HepG2 (cell line): ENCODE results near the gene MBL2. TPM values are rescaled to one million over a fixed set of nuclear protein-coding genes. Genes with fewer than 3 reads are reported as not detected.

Source experiments
- BRCA1 ChIP-seq: sonication (generic); formaldehyde crosslinking; IDR thresholded peaks from 2 replicates; pipeline ENCODE4 v1.4.0; 2020; ENCODE audit warnings: missing genetic modification reagents
- CENPT ChIP-seq: sonication (generic); formaldehyde crosslinking; IDR thresholded peaks from 2 replicates; pipeline ENCODE4 v1.8.0; 2022; ENCODE audit warnings: low read depth, mild to moderate bottlenecking, moderate library complexity, missing genetic modification reagents
- EHMT2 ChIP-seq: fragments of 200-600 bp; sonication (generic); IDR thresholded peaks from 2 replicates; pipeline ENCODE4 v1.7.0; 2017; ENCODE audit warnings: antibody characterized with exemption, low read depth, low read length, borderline replicate concordance
- MAZ ChIP-seq, 2 experiments: sonication (generic) in 1 of 2; formaldehyde crosslinking in 1 of 2; IDR thresholded peaks; 2 replicates each; pipeline versions ENCODE4 v1.5.0 to v1.6.1; 2012 to 2020; ENCODE audit warnings: low read depth in 2 of 2, mild to moderate bottlenecking in 2 of 2, borderline replicate concordance in 1 of 2, improper control_type of control experiment in 1 of 2, low read length in 1 of 2, missing genetic modification reagents in 1 of 2, moderate library complexity in 1 of 2
- MEIS2 ChIP-seq: sonication (generic); formaldehyde crosslinking; IDR thresholded peaks from 2 replicates; pipeline ENCODE4 v1.9.0; 2021; ENCODE audit warnings: mild to moderate bottlenecking, missing genetic modification reagents
- NR2C2 ChIP-seq: sonication (generic); formaldehyde crosslinking; IDR thresholded peaks from 2 replicates; pipeline ENCODE4 v1.4.0; 2020; ENCODE audit warnings: missing genetic modification reagents, mild to moderate bottlenecking, moderate library complexity, borderline replicate concordance
- NR3C1 ChIP-seq: sonication (generic); formaldehyde crosslinking; IDR thresholded peaks from 2 replicates; pipeline ENCODE4 v1.4.0; 2020; ENCODE audit warnings: missing genetic modification reagents
- PITX1 ChIP-seq: sonication (generic); formaldehyde crosslinking; IDR thresholded peaks from 2 replicates; pipeline ENCODE4 v1.5.1; 2020; ENCODE audit warnings: mild to moderate bottlenecking, missing genetic modification reagents
- PPARG ChIP-seq: conservative IDR thresholded peaks from 2 replicates; pipeline ENCODE4 v1.6.1; 2016; ENCODE audit warnings: missing biosample characterization, missing genetic modification reagents
- TCF7L2 ChIP-seq: IDR thresholded peaks from 2 replicates; pipeline ENCODE4 v1.6.1; 2011; ENCODE audit warnings: mild to moderate bottlenecking, low read depth, low read length, moderate library complexity
- TRIM24 ChIP-seq: sonication (generic); formaldehyde crosslinking; IDR thresholded peaks from 2 replicates; pipeline ENCODE4 v1.8.0; 2022; ENCODE audit warnings: mild to moderate bottlenecking, missing genetic modification reagents
- ZNF101 ChIP-seq: sonication (generic); formaldehyde crosslinking; IDR thresholded peaks from 2 replicates; pipeline ENCODE4 v1.4.0; 2020; ENCODE audit warnings: mild to moderate bottlenecking, low read depth, missing genetic modification reagents, borderline replicate concordance
- ZNF337 ChIP-seq: sonication (generic); formaldehyde crosslinking; IDR thresholded peaks from 2 replicates; pipeline ENCODE4 v1.5.1; 2020; ENCODE audit warnings: missing genetic modification reagents, low read depth, mild to moderate bottlenecking, borderline replicate concordance
- ZNF460 ChIP-seq: sonication (generic); formaldehyde crosslinking; IDR thresholded peaks from 2 replicates; pipeline ENCODE4 v1.5.1; 2020; ENCODE audit warnings: missing genetic modification reagents, mild to moderate bottlenecking, borderline replicate concordance
- ZNF788 ChIP-seq: sonication (generic); formaldehyde crosslinking; IDR thresholded peaks from 2 replicates; pipeline ENCODE4 v1.5.0; 2020; ENCODE audit warnings: mild to moderate bottlenecking, missing genetic modification reagents, borderline replicate concordance
- polyA plus RNA-seq, 8 experiments: library from polyadenylated mRNA; depleted of rRNA in 3 of 8; stranded (reverse) in 7 of 8; unstranded in 1 of 8; fragments of >200 nt; fragmentation: Illumina TruSeq in 4 of 8; extraction: Trizol in 4 of 8; gene quantifications; 2 replicates each; pipeline versions ENCODE4 v1.2.1 to v1.2.3, GENCODE V29; 2011 to 2016; ENCODE audit warnings: low read depth in 4 of 8, missing spikeins in 1 of 8, mixed read lengths in 1 of 8; ENCODE audit not compliant: insufficient read depth in 1 of 8
- total RNA-seq, 5 experiments: library from RNA; depleted of rRNA; stranded (reverse); fragments of >200 nt; fragmentation: Illumina TruSeq; extraction: Trizol; gene quantifications; 2 replicates each; pipeline ENCODE4 v1.2.3, GENCODE V29; 2016; ENCODE audit warnings: low read depth in 1 of 5
- TF ChIP-seq, protein P1 (sequence below): sonication (generic); formaldehyde crosslinking; IDR thresholded peaks from 2 replicates; pipeline ENCODE4 v1.4.0; 2020; ENCODE audit warnings: low read depth, mild to moderate bottlenecking, missing genetic modification reagents
- TF ChIP-seq, protein P2 (sequence below): IDR thresholded peaks from 2 replicates; pipeline ENCODE4 v1.6.1; 2016; ENCODE audit warnings: missing compliant biosample characterization, missing genetic modification reagents, borderline replicate concordance
- TF ChIP-seq, protein P3 (sequence below): sonication (generic); formaldehyde crosslinking; IDR thresholded peaks from 2 replicates; pipeline ENCODE4 v1.4.0; 2020; ENCODE audit warnings: missing genetic modification reagents, borderline replicate concordance
- TF ChIP-seq, protein P4 (sequence below): sonication (generic); formaldehyde crosslinking; IDR thresholded peaks from 2 replicates; pipeline ENCODE4 v1.4.0; 2020; ENCODE audit warnings: missing genetic modification reagents, borderline replicate concordance
- TF ChIP-seq, protein P5 (sequence below), 2 experiments: fragments of 450-650 bp in 1 of 2; sonication (generic) in 1 of 2; formaldehyde crosslinking; IDR thresholded peaks; 2 replicates each; pipeline versions ENCODE4 v1.5.0 to v1.8.0; 2020 to 2022; ENCODE audit warnings: mild to moderate bottlenecking in 1 of 2, missing genetic modification reagents in 1 of 2

MBL2 gene
- total and polyA plus RNA-seq, 2 of the 13 experiments (the other 11 are each of a cell fraction or from before 2014, with no cell fraction given), result 9.6 to 16.2 TPM

DNA sequence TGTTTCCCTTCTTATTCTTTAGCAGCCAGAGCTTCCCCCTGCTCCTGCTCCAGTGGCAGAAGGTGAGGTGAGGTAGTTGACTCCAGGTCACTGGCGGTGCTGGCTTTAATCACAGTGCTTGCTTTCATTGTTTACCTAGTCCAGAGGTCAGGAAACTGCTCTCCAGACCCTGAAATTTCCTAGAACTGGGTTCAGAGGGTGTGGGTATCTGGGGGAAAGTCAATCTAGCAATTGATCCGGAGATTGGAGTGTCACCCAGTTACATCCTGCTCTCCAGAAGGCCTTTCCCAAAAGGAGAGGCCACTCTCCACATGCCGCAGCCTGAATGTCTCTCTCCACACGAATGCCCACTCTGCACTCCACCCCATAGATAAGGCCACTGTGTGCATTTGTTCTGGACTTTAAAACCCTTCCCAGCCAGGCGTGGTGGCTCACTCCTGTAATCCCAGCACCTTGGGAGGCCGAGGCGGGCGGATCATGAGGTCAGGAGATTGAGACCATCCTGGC lies 2.1 kb upstream of the MBL2 start (continued):
- TF ChIP-seq, protein P1, sequence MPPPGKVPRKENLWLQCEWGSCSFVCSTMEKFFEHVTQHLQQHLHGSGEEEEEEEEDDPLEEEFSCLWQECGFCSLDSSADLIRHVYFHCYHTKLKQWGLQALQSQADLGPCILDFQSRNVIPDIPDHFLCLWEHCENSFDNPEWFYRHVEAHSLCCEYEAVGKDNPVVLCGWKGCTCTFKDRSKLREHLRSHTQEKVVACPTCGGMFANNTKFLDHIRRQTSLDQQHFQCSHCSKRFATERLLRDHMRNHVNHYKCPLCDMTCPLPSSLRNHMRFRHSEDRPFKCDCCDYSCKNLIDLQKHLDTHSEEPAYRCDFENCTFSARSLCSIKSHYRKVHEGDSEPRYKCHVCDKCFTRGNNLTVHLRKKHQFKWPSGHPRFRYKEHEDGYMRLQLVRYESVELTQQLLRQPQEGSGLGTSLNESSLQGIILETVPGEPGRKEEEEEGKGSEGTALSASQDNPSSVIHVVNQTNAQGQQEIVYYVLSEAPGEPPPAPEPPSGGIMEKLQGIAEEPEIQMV (CRISPR knock-in tag), result peak; percentile 65; the same call in 1 of the 2 replicates
- TF ChIP-seq MAZ (IDR thresholded peaks at IDR 0.05; ENCODE audit: borderline replicate concordance, low read depth, low read length), result peak; percentile 30; the same call in 1 of the 2 replicates
- TF ChIP-seq MAZ (CRISPR knock-in tag; IDR thresholded peaks at IDR 0.05; ENCODE audit: low read depth), result peak; percentile 73; the same call in 1 of the 2 replicates
- TF ChIP-seq MEIS2 (CRISPR knock-in tag), result 0 out of 2 replicates have a peak, but pooled peaks have one; percentile 24
- TF ChIP-seq PITX1, result peak; percentile 96
- TF ChIP-seq BRCA1, result 0 out of 2 replicates have a peak, but pooled peaks have one; percentile 51
- TF ChIP-seq ZNF337 (CRISPR knock-in tag), result no peak
- peak; percentile 88 for TF ChIP-seq NR2C2 (CRISPR knock-in tag)
- TF ChIP-seq NR3C1 (CRISPR knock-in tag), result no peak
- TF ChIP-seq EHMT2, result 0 out of 2 replicates have a peak, but pooled peaks have one; percentile 40
- TF ChIP-seq, protein P2, sequence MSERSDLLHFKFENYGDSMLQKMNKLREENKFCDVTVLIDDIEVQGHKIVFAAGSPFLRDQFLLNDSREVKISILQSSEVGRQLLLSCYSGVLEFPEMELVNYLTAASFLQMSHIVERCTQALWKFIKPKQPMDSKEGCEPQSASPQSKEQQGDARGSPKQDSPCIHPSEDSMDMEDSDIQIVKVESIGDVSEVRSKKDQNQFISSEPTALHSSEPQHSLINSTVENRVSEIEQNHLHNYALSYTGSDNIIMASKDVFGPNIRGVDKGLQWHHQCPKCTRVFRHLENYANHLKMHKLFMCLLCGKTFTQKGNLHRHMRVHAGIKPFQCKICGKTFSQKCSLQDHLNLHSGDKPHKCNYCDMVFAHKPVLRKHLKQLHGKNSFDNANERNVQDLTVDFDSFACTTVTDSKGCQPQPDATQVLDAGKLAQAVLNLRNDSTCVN (CRISPR knock-in tag), result peak; percentile 99
- TF ChIP-seq ZNF460, result peak; percentile 89
- TF ChIP-seq, protein P3, sequence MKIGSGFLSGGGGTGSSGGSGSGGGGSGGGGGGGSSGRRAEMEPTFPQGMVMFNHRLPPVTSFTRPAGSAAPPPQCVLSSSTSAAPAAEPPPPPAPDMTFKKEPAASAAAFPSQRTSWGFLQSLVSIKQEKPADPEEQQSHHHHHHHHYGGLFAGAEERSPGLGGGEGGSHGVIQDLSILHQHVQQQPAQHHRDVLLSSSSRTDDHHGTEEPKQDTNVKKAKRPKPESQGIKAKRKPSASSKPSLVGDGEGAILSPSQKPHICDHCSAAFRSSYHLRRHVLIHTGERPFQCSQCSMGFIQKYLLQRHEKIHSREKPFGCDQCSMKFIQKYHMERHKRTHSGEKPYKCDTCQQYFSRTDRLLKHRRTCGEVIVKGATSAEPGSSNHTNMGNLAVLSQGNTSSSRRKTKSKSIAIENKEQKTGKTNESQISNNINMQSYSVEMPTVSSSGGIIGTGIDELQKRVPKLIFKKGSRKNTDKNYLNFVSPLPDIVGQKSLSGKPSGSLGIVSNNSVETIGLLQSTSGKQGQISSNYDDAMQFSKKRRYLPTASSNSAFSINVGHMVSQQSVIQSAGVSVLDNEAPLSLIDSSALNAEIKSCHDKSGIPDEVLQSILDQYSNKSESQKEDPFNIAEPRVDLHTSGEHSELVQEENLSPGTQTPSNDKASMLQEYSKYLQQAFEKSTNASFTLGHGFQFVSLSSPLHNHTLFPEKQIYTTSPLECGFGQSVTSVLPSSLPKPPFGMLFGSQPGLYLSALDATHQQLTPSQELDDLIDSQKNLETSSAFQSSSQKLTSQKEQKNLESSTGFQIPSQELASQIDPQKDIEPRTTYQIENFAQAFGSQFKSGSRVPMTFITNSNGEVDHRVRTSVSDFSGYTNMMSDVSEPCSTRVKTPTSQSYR (CRISPR knock-in tag), result peak; percentile 70; the same call in 1 of the 2 replicates
- TF ChIP-seq, protein P4, sequence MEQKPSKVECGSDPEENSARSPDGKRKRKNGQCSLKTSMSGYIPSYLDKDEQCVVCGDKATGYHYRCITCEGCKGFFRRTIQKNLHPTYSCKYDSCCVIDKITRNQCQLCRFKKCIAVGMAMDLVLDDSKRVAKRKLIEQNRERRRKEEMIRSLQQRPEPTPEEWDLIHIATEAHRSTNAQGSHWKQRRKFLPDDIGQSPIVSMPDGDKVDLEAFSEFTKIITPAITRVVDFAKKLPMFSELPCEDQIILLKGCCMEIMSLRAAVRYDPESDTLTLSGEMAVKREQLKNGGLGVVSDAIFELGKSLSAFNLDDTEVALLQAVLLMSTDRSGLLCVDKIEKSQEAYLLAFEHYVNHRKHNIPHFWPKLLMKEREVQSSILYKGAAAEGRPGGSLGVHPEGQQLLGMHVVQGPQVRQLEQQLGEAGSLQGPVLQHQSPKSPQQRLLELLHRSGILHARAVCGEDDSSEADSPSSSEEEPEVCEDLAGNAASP, result peak; percentile 100
- 0 out of 2 replicates have a peak, but pooled peaks have one; percentile 55 for TF ChIP-seq ZNF101 (CRISPR knock-in tag)
- no peak for TF ChIP-seq TRIM24 (CRISPR knock-in tag)
- TF ChIP-seq CENPT (CRISPR knock-in tag), result no peak
- TF ChIP-seq, protein P5, sequence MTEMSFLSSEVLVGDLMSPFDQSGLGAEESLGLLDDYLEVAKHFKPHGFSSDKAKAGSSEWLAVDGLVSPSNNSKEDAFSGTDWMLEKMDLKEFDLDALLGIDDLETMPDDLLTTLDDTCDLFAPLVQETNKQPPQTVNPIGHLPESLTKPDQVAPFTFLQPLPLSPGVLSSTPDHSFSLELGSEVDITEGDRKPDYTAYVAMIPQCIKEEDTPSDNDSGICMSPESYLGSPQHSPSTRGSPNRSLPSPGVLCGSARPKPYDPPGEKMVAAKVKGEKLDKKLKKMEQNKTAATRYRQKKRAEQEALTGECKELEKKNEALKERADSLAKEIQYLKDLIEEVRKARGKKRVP (CRISPR knock-in tag; IDR thresholded peaks at IDR 0.05), result peak in 1 of 2 experiments; percentile 40; a peak in 1 of 4 replicates
- peak; percentile 97 for TF ChIP-seq PPARG (CRISPR knock-in tag)
- peak; percentile 74; the same call in 1 of the 2 replicates for TF ChIP-seq TCF7L2
- peak; percentile 87; the same call in 1 of the 2 replicates for TF ChIP-seq ZNF788 (CRISPR knock-in tag)
